Upper lobe of right lung (tissue), 1 donor: ENCODE results near the gene LHX6. TPM values are rescaled to one million over a fixed set of nuclear protein-coding genes. Genes with fewer than 3 reads are reported as not detected.
A peak's percentile ranks its signal among the peaks of the same experiment; 100 is the strongest.

Source experiments
- ATAC-seq: fragments of 200-7000 bp; cut with Tn5 transposase; one replicate; pipeline ENCODE4 v1.9.1; 2020; ENCODE audit warnings: mild to moderate bottlenecking, moderate library complexity
- DNase-seq: peaks from one replicate; pipeline ENCODE4 v3.0.0-alpha.2; 2020
- H3K27ac ChIP-seq: fragments of 200-600 bp; one replicate; pipeline ENCODE4 v1.8.0; 2022
- H3K27me3 ChIP-seq: fragments of 200-600 bp; one replicate; pipeline ENCODE4 v1.8.0; 2022; ENCODE audit warnings: mild to moderate bottlenecking
- H3K36me3 ChIP-seq: fragments of 200-600 bp; one replicate; pipeline ENCODE4 v1.8.0; 2022
- H3K4me1 ChIP-seq: fragments of 200-600 bp; one replicate; pipeline ENCODE4 v1.8.0; 2022
- H3K4me3 ChIP-seq: fragments of 200-600 bp; one replicate; pipeline ENCODE4 v1.8.0; 2022; ENCODE audit warnings: mild to moderate bottlenecking
- H3K9me3 ChIP-seq: fragments of 200-600 bp; one replicate; pipeline ENCODE4 v1.8.0; 2022
- CTCF ChIP-seq: fragments of 200-600 bp; IDR thresholded peaks from one replicate; pipeline ENCODE4 v1.8.0; 2022; ENCODE audit warnings: antibody characterized with exemption
- intact Hi-C: fragments of 100-400 bp; cut with DNase I; formaldehyde crosslinking; loops from one replicate; pipeline ENCODE4 v1.11.0; 2022
- total RNA-seq: library from RNA; stranded (reverse); fragmentation: NEBNext Ultra II Directional; extraction: Animal tissue kit (Norgen Biotek cat#: 25700); gene quantifications from one replicate; pipeline ENCODE4 v1.2.1, GENCODE V29; 2021
- donor health status: DM: no; HTN: yes; CAD: no; lungs with severe emphysema.

The LHX6 gene
- total RNA-seq, 1 donor from 2014 or later: 16.9 TPM

- H3K4me3 ChIP-seq: no peak overlapping the region
- peaks cover 79% of the 10 kb centered on the region for H3K27me3 ChIP-seq
- no peak overlapping the region for H3K27ac ChIP-seq
- DNase-seq (no peak), ATAC-seq (no peak)
- H3K9me3 ChIP-seq: no peaks in the 10 kb centered on the region
- H3K4me1 ChIP-seq: peaks cover 13% of the 10 kb centered on the region
- TF ChIP-seq CTCF: no peak
- intact Hi-C loops: no loop called here
- no peaks in the 10 kb centered on the region for H3K36me3 ChIP-seq
These were observed 2.5 kb downstream of the LHX6 start for GRCh38 chr9:122226142-122226757.

- TF ChIP-seq CTCF: no peak
- Histone ChIP-seq H3K27ac (no peak overlapping the region), H3K27me3 (peaks cover 87% of the 10 kb centered on the region), H3K9me3 (no peaks in the 10 kb centered on the region), H3K4me3 (no peak overlapping the region), H3K36me3 (no peaks in the 10 kb centered on the region), H3K4me1 (peaks cover 13% of the 10 kb centered on the region)
- intact Hi-C loops: no loop called here
- DNase-seq: no peak
- no peak for ATAC-seq
These were observed 3.2 kb downstream of the LHX6 start for GRCh38 chr9:122225312-122226141.

- Histone ChIP-seq H3K4me1 (peaks cover 27% of the 10 kb centered on the region), H3K4me3 (no peak overlapping the region), H3K36me3 (no peaks in the 10 kb centered on the region), H3K27ac (no peak overlapping the region), H3K27me3 (peaks cover 90% of the 10 kb centered on the region), H3K9me3 (no peaks in the 10 kb centered on the region)
- no peak for TF ChIP-seq CTCF
- intact Hi-C loops: no loop called here
- DNase-seq: no peak
- ATAC-seq: no peak
These were observed 5.3 kb downstream of the LHX6 start for GRCh38 chr9:122223435-122223834.

- ATAC-seq (peak; percentile 15), DNase-seq (no peak)
- H3K4me1 ChIP-seq: peaks cover 22% of the 10 kb centered on the region
- H3K27me3 ChIP-seq: peaks cover 90% of the 10 kb centered on the region
- H3K9me3 ChIP-seq: no peaks in the 10 kb centered on the region
- no peak overlapping the region for H3K4me3 ChIP-seq
- H3K27ac ChIP-seq: no peak overlapping the region
- intact Hi-C loops: no loop called here
- H3K36me3 ChIP-seq: no peaks in the 10 kb centered on the region
- TF ChIP-seq CTCF: no peak
These were observed 6.0 kb downstream of the LHX6 start for GRCh38 chr9:122222791-122223190.

GRCh38 chr9:122221183-122221811 lies 7.5 kb downstream of the LHX6 start:
- ATAC-seq: no peak
- TF ChIP-seq CTCF: no peak
- Histone ChIP-seq H3K9me3 (no peaks in the 10 kb centered on the region), H3K4me3 (no peak overlapping the region), H3K4me1 (peaks cover 17% of the 10 kb centered on the region), H3K27me3 (peaks cover 90% of the 10 kb centered on the region), H3K27ac (no peak overlapping the region), H3K36me3 (no peaks in the 10 kb centered on the region)
- intact Hi-C loops: no loop called here
- DNase-seq: no peak
